SKM-1 treated with dmso at 0.1 percent for 144 hours (cell line): ENCODE data around the gene CACNG5.

ENCODE experiments used
- DNase-seq: peaks from one replicate; lab custom pipeline; 2025; ENCODE audit not compliant: unreplicated experiment; lab: John Stamatoyannopoulos, UW

Gene CACNG5

DNA sequence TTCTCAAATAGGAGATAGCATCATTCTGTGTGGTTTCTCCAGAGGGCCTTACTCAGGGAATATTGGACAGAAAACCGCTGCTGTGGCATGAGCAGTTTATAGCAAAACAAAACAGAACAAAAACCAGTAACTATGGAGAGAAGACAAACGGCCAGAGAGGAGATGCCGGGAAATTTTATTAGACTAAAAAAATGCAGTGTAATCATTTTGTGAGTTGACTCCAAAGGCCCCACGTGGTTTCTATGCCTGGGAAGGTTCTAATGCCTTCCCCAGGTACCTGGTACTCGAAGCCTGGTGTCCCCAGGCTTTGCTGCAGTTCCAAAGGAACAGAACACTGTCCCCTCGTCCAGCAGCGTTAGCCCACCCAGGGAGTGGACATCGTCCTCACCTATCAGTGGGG lies 12.9 kb upstream of the CACNG5 start:
- no peak for DNase-seq

DNA sequence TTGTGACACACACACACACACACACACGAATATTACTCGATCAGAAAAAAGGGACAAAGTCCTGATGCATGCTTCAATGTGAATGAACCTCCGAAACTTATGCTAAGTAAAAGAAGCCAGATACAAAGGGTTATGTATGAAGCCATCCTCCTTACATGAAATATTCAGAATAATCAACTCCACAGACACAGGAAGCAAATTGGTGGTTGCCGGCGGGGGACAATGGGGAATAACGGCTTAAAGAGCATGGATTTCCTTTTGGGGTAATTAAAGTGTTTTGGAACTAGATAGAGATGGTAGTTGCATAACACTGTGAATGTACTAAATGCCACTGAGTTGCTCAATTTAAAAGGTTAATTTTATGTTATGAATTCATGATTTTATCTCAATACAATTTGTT lies 8.1 kb upstream of the CACNG5 start:
- DNase-seq, result no peak

DNA sequence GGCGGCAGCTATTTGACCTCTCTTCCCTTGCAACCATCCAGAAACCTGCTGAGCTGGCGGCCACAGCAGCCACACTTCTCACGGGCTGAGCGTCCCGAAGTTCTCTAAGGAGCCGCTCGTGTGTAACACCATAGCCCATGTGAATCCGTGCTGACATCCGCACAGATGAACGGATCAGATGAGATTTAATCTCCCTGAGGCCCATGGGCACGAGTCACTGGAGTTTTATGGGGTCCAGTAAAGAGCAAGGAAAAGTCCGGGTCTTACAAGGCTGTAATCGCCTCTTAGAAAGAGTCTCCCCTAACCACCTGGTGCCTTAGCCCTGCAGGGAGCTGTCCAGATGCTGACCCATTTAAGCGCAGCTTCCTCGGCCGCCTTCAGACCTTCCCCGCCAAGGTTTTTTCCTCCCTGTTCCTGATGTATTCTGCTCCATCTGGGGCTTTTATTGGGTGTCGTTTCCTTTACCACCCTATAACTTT lies 5.5 kb upstream of the CACNG5 start:
- DNase-seq, result no peak

DNA sequence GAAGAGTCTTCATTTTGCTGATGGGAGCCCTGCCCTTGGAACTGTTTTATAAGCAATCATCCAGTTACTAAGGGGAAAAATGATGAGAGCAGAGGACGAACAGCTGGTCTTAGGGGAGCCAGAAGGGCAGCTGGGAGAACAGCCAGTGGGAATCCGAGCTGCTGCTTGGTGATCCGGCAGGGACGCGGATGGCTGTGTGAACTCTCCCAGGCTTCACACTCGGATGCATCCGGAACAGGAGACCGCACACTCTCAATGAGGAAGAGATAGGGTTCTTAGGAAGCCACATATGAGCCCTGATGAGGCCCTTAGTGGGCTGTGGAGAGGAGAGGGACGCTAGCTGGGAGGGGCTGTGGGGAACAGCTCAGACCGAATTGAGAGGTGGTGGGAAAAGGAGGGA lies 5.0 kb upstream of the CACNG5 start:
- DNase-seq, result no peak

DNA sequence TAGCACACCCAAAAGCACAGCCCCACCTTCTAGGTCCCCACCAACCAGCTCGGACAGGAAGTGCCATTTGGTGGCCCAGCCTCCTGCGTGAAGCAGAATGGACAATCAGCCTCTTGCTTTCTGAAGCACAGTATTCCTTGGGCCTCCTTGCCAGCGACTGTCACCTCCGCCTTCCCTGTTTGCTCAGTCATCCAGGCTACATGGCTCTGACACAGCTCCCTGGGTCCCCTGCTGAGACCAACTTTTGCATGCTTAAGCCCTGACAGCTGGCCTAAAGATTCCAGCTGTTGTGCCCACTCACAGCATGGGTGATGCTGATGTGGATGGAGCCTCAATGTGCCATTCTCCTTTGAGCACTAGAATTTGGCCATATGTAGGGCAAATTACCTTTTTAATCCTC lies 4.5 kb upstream of the CACNG5 start:
- DNase-seq, result no peak

DNA sequence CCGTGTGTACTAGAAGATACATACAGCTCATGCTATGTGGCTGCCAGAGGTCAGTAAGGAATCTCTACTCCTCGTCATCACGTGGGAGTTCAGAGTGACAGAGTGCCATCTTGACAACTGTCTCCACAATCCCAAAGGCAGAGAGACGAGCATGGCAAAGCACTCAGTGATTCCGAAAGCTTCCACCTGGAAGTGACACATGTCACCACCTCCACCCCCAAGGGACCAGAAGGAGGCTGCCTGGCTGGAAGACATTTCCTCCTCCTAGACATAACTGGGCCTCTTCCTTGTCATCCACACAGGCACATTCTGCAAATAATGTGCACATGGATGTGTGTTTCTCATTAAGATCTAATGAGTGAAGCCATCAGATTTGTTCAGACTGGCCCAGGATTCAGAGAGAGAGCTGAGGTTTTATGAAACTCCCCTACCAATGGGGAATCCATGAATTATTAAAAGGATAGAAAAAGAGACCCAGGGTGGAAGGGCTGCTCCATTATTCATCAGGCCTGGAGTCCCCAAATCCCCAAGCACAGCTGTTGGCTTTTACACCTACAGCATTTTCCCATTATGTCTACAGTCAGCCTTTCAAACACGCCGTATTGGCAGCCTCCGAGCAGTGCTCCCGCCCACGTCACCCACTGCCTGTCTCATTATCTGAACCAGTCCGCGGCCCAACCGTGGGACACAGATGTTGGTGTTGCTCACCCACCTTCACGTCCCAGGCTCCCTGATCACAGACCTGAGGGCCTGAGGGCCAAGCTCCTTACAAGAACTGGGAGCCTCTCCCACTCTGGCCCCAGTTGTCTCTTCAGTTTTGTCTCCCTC lies 3.3 kb upstream of the CACNG5 start:
- DNase-seq, result no peak

DNA sequence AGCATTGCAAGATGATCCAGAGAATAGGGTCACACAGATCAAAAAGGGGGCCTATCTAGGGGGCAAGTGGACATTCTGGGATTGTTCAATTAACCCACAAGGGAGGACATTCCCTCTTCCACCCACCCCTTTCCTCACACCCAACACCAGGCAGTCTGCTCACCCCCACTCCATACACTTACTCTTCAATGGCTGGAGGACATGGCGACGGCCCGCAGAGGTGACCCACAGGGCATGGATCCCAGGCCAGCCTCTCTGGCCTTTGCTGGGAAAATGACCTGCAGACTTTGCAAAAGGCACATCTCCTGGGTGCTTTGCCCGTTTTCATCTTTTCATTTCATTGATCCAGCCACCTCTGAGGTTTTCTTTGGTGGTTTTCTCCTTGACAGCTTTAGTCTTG lies 1.7 kb upstream of the CACNG5 start:
- no peak for DNase-seq

DNA sequence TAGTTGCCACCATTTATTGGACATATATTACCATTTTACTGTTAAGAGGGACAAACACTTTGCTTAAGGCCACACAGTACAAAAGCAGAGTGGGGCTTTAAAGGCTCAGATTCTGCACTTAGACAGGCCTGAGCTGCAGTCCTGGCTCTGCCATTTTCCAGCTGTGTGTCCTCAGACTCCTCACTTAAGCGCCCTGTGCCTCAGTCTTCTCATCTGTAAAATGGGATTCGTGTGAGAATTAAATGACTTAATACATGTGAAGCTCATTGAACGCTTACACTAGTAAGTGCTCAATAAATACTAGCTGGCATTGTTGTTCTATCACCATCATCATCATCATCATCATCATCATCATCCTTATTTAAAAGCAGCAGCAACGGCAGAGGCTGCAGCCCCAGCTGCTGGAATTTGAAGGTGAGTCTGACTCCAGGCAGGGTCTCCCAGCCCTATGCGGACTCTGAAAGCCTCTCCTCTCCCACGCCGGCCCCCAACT lies 445 bp upstream of the CACNG5 start:
- no peak for DNase-seq

DNA sequence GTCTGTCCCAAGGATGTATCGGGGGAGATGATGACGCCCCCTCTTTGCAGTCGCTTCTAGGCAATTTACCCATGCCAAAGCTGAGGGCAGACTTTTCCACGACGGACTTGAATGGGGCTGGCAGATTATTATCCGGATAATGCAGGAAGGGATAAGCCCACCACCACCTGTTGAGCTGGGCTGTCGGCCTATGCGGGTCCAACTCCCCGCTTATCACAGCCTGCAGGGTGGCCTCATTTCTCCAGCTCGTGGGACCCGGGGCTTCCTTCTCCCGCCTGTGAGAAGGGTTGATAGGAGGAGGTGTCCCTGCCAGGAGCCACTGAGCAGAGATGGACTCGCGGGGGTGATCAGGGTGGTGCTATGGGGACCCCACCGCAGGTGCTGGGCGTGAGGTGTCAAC lies 559 bp downstream of the CACNG5 start:
- DNase-seq, result no peak

DNA sequence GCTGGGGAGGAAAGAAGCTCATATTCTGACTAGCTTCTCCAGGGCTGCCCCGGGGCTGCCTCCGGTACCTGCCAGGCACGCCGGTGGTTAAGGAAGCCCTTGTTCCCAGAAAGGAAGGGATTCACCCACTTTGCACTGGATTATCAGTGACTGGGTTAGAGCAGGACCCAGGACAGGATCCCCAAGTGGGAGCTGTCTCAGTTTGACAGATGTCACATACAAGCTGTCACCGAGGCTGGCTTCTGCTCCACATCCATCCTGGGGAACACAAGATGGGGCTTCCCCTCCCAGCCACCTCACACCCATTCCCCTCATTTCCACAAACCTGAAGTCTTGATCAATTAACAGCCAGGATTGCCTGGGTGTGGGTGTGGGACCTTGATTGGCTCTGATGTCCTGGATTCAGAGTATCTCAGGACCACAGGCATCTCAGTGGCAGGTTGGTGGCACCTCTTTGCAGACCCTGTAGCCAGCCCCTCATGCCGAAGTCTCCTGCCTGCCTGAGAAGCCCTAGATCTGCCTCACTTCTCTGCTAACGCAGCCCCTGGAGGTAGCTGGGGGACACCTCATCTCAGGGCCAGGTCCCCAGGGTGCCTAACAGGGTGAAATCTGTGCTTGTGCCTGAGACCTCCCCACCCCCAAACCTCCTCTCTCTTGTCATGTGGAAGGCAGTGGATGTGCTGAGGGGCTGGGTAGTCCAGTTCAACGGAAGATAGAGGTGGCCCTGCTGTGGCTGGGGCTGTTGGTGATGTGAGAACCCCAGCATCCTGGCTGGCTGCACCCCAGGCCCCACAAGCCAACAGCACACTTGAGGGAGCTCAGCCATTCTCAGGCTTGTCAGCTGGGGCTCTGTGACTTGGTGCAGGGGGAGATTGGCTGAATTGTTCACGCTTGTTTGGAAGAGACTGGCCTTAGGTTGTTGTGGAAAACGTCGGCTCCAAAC lies 1.4 kb downstream of the CACNG5 start:
- no peak for DNase-seq

DNA sequence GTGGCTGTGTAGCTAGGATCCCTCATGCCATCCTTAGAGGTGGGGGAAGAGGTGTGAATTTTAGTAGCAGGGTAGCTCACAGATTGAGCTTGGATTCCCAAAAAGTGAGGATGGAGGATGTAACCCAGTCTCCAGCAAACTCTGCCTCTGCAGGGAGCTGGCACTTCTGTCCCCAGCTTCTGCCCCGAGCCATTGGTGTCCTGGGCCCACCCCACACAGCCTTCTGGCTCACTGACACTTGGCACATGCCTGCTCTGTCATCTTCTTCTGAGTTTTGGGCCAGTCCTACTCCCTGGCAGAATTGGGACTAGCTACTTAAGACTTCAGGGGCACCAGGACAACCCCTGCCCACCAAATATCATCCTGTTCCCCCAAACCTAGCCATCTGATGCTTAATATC lies 2.3 kb downstream of the CACNG5 start:
- DNase-seq, result no peak

DNA sequence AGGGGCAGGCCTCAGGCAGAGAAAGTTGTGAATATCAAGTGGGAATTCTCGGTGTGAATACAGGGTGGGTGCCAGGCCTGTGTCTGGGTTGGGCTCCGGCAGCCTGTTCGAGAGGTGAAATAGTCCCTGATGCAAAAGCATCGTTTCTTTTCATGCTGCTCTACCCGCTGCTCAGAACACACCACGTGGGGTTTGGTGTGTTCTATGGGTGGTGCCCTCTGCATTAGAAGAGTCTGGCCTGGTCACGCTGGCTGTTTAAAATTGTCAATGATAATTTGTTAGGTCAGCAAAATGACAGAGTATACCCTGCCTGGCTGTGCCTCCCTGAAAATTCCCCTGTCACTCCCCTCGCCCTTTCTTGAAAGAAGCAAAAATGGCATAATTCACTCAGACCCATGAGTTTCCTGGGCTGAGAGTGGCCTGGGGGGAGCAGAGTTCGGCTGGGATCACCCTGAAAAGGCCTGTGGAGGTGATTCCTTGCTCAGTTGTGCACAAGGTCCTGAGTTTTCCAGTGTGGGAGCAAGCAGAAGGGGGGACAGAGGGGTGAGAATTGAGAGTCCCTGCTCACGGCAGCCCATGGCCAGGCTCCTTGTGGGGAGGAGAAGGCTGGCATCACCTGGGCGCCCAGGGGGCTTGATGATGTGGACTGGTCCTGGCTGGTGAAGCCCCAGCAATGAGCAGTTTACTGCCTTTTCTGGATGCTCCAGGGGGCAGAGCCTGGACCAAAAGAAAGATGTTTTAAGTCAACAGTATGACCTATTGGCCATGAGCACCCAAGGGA lies 3.2 kb downstream of the CACNG5 start:
- no peak for DNase-seq

DNA sequence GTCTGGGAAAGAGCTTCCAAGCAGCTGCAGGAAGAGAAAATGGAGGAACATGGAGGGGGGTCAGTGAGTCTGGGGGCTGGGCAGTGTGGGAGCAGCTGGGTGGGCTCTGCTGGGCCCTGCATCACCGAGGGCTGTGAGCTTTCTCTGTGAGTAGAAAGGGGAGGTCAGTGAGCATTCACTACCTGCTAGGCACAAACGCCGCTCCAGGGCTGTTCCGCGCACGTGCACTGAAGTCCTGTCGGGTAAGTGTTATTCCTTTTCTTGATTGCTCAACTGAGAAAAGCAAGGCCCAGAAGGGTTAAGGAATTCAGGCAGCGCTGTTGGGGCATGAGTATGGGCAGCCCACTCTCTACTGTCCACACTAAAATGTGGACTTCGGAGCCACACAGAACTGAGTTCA lies 4.7 kb downstream of the CACNG5 start:
- no peak for DNase-seq

DNA sequence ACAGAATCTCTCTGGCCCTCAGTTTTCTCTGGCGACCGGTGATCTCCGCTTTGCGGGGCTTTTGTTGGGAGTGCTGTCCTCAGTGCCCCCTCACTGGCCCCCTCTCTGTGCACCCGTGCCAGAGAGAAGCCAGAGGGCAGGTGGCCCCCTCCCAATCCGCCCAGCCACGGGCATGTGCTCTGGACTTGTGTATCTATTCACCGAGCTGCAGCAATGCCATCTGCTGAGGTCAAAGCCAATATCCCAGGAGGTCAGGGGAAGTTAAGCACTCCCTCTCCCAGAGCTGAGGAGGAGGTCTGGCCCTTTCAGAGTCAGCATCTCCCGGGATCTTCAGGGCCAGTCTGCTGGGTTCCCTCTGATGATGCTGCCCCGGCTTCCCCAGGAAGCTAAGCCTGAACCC lies 5.1 kb downstream of the CACNG5 start:
- DNase-seq, result no peak

DNA sequence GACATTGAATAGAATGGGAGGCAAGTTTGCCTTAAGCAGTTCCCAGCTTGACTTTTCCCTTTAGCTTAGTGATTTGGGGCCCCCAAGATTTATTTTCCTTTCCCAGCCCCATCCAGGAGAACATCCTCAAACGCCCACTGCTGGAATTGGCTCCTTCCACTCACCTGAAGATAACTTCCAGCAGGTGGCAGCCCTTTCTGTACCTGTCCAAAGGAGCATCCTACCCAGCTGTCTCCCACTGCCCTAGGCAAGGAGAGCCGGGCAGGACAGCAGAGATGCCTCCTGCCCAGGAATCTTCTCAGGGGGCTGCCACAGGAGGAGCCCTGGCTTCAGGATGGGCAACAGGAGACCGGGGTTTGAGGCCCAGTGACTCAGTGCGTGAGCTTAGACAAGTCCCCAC lies 6.4 kb downstream of the CACNG5 start:
- DNase-seq, result no peak

DNA sequence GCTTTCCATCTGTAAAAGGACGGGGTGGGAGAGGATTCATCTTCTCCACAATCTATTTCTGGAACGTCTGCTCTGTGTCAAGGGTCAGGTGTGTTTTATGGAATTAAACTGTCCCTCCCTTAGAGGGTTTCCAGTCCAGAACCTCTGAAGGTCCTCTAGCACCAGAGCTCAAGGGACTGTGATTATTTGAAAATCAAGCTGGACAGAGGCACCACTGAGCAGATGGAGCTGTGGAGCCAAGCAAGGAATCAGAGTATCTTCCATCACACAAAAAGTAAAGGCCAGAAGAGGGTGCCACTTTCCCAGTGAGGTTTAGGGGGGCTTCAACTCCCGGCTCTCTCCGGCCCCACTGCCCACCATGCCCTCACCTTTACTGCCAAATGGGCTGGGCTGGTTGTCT lies 6.8 kb downstream of the CACNG5 start:
- no peak for DNase-seq

DNA sequence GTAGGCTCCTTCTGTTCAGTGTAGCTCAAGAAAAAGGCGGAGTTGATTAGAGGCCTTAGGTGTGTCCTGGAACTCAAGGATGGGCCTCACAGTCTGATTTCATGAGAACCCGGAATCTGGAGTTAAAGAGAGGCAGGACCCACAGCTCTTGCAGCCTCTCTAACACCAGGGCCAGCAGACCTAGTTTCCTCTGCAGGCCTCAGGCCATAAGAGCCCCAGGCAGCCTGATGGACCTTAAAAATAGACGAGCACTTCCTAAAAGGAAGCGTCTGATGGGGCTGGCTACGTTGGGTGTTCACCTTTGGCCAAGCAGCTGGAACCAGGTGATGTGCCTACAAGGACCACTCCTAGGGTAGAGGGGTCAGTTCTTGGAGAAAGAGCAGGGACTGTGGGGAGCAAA lies 7.6 kb downstream of the CACNG5 start:
- DNase-seq, result no peak

DNA sequence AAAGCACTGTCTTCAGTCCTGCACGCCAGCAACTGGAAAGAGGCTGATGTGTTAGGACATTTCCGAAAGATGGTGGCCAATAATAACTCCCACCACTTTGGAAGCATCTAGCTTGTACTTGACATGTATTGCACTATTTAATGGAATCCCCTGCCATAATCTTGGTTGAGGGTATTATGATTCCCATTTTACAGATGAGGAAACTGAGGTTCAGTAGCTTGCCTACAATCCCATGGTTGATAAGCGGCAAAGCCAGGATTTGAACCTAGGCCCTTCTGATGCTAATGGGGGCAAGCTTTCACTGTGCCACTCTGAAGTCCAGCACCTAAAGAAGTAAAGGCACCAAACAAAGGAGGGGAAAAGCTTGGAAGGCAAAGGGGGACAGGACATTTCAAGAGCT lies 8.0 kb downstream of the CACNG5 start:
- no peak for DNase-seq

DNA sequence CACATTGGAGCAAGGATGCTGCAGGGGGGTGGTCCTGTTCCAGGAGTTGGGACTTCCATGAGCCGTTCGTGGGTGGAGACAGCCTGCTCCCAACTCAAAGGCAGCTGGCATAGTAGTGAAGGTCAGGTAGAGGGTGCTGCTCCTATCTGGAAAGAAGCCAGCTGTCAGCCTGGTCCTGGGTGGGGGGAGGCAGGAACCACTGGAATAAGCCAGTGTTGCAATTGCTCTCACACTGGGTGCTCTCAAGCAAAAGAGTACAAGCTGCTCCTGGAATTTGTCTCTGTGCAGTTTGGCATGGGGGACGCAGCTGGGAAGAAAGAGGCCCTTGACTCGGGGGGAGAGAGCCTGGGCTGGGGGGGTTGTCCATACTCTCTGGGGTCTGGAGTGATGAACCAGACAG lies 8.7 kb downstream of the CACNG5 start:
- no peak for DNase-seq

DNA sequence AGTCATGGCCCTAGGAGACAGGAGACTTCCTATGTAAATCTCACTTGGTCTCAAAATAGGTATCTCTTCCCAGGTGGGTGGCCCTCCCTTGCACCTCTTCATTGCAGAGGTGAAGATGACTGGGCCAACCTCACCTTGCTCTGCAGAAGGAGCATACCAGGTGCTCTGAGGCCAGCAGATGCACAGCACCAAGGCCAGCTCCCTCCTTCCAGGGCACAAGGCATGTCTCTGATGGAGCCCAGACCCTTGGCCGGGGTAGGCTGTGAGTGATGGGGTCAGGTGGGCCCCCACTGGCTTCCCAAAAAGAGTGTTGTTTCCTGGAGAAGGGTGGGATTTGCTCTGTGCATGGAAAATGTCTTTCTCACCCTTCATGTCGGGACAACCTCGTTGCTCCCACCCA lies 12.8 kb downstream of the CACNG5 start:
- DNase-seq, result no peak

DNA sequence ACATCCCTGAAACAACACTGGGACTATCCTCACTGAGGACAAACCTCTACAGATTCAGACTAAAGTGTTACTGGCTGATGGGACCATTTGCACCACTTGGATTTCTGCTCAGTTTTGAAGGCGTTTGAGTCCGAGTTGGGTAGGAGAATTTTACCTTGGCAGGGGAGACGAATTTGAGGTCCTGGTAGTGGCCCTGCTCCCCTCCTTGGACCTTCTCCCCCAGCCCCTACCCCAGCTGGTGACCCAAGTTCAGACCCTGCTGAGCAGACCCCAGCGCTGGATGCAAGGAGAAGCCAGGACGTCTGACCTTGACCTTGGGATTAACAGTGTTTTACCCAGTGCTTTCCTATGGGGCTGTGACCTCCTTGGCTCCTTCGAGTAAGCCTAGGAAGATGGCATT lies 13.6 kb downstream of the CACNG5 start:
- no peak for DNase-seq
